HL-60 (cell line): Measurements from ENCODE around the gene CDKN2D.

ENCODE experiments used
- DNase-seq, 2 experiments: peaks; one replicate each; pipeline ENCODE4 v3.0.0-alpha.2; 2010 to 2020; ENCODE audit warnings: low read depth in 1 of 2, low spot score in 1 of 2
- H3K27ac ChIP-seq: fragments of 250-450 bp; sonication (Bioruptor Pico); replicated peaks from 2 replicates; pipeline ENCODE4 v1.5.1; 2020; ENCODE audit warnings: mild to moderate bottlenecking, moderate library complexity
- H3K27me3 ChIP-seq: fragments of 250-450 bp; sonication (Bioruptor Pico); 2 replicates; pipeline ENCODE4 v1.5.1; 2021; ENCODE audit warnings: mild to moderate bottlenecking, moderate library complexity; ENCODE audit not compliant: insufficient read depth, poor library complexity, severe bottlenecking
- H3K4me3 ChIP-seq: replicated peaks from 2 replicates; pipeline ENCODE4 v1.5.1; 2011; ENCODE audit warnings: mild to moderate bottlenecking, control low read depth, low read length; ENCODE audit not compliant: insufficient read depth
- GABPA ChIP-seq: IDR thresholded peaks from 2 replicates; pipeline ENCODE4 v1.6.1; 2012; ENCODE audit warnings: low read depth
- POLR2AphosphoS5 ChIP-seq: IDR thresholded peaks from 2 replicates; pipeline ENCODE4 v1.6.1; 2012; ENCODE audit warnings: low read depth
- SPI1 ChIP-seq: IDR thresholded peaks from 2 replicates; pipeline ENCODE4 v1.6.1; 2012; ENCODE audit warnings: low read depth, mild to moderate bottlenecking, borderline replicate concordance
- TF ChIP-seq, protein P1 (sequence below): IDR thresholded peaks from one replicate; pipeline ENCODE4 v1.5.1; 2011; ENCODE audit warnings: low read length, control low read depth, inconsistent platforms; ENCODE audit not compliant: insufficient read depth
- TF ChIP-seq, protein P2 (sequence below): IDR thresholded peaks from 2 replicates; pipeline ENCODE4 v1.6.1; 2012; ENCODE audit warnings: low read depth; ENCODE audit not compliant: insufficient replicate concordance

CDKN2D gene

DNA sequence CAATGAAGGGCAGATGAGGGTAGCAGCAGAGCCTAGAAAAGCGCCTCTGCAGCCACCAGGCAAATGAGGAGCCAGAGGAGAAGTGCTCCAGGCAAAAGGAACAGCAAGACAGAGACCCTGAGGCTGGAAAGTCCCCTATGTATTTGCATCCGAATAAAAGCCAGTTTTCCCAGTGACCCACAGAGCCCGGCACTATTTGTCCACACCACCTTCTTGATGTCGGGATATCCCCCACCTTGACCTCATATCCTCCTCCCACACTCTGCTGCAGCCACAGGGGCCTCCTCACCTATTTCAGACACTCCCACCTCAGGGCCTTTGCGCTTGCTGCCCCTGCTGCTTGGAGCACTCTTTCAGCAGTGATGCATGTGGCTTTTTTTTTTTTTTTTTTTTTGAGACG, 18.4 kb downstream of the CDKN2D start:
- H3K27me3 ChIP-seq = no peaks in the 10 kb centered on the region
- DNase-seq = no peak
- TF ChIP-seq, protein P1, sequence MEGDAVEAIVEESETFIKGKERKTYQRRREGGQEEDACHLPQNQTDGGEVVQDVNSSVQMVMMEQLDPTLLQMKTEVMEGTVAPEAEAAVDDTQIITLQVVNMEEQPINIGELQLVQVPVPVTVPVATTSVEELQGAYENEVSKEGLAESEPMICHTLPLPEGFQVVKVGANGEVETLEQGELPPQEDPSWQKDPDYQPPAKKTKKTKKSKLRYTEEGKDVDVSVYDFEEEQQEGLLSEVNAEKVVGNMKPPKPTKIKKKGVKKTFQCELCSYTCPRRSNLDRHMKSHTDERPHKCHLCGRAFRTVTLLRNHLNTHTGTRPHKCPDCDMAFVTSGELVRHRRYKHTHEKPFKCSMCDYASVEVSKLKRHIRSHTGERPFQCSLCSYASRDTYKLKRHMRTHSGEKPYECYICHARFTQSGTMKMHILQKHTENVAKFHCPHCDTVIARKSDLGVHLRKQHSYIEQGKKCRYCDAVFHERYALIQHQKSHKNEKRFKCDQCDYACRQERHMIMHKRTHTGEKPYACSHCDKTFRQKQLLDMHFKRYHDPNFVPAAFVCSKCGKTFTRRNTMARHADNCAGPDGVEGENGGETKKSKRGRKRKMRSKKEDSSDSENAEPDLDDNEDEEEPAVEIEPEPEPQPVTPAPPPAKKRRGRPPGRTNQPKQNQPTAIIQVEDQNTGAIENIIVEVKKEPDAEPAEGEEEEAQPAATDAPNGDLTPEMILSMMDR = no peak
- TF ChIP-seq, protein P2, sequence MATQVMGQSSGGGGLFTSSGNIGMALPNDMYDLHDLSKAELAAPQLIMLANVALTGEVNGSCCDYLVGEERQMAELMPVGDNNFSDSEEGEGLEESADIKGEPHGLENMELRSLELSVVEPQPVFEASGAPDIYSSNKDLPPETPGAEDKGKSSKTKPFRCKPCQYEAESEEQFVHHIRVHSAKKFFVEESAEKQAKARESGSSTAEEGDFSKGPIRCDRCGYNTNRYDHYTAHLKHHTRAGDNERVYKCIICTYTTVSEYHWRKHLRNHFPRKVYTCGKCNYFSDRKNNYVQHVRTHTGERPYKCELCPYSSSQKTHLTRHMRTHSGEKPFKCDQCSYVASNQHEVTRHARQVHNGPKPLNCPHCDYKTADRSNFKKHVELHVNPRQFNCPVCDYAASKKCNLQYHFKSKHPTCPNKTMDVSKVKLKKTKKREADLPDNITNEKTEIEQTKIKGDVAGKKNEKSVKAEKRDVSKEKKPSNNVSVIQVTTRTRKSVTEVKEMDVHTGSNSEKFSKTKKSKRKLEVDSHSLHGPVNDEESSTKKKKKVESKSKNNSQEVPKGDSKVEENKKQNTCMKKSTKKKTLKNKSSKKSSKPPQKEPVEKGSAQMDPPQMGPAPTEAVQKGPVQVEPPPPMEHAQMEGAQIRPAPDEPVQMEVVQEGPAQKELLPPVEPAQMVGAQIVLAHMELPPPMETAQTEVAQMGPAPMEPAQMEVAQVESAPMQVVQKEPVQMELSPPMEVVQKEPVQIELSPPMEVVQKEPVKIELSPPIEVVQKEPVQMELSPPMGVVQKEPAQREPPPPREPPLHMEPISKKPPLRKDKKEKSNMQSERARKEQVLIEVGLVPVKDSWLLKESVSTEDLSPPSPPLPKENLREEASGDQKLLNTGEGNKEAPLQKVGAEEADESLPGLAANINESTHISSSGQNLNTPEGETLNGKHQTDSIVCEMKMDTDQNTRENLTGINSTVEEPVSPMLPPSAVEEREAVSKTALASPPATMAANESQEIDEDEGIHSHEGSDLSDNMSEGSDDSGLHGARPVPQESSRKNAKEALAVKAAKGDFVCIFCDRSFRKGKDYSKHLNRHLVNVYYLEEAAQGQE = no peak
- TF ChIP-seq SPI1 (no peak), GABPA (no peak), POLR2AphosphoS5 (no peak)
- no peak overlapping the region for H3K4me3 ChIP-seq
- no peak overlapping the region for H3K27ac ChIP-seq

DNA sequence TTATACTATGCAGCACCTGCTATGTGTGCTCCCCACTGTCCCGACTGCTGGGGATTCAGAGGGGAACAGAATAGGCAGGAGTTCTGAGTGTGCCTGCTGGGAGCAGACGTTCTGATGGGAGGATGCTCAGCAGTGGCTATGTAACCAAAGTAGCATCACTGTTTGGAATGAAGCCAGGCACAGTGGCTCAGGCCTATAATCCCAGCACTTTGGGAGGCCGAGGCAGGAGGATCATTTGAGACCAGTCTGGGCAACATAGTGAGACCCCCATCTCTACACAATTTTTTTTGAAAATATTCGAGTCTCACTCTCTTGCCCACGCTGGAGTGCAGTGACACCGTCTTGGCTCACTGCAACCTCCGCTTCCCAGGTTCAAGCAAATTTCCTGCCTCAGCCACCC, 19.0 kb downstream of the CDKN2D start:
- H3K27me3 ChIP-seq = no peaks in the 10 kb centered on the region
- no peak for TF ChIP-seq SPI1
- TF ChIP-seq, protein P1 = no peak
- TF ChIP-seq POLR2AphosphoS5 = no peak
- TF ChIP-seq, protein P2 = no peak
- TF ChIP-seq GABPA = no peak
- no peak overlapping the region for H3K4me3 ChIP-seq
- H3K27ac ChIP-seq = no peak overlapping the region
- no peak for DNase-seq

DNA sequence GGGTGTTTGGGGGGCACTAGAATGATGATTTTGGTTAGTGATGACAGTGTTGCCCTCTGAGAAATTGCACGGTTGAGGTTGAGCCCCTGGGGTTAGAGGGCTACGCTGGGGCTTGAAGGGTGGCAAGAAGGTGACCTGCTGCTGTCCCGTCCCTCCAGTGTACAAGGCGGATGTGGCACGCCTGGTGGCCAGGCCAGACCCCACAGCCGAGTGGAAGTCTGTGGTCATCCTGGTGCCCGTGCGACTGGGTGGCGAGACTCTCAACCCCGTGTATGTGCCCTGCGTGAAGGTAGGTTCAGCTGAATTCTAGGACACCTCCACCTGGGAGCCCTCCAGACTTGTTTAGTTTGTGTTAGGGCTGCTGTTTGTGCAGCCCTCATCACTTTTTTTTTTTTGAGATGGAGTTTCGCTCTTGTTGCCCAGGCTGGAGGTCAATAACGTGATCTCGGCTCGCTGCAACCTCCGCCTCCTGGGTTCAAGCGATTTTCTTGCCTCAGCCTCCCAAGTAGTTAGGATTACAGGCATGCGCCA, 20.0 kb downstream of the CDKN2D start:
- DNase-seq = no peak
- no peak overlapping the region for H3K4me3 ChIP-seq
- no peaks in the 10 kb centered on the region for H3K27me3 ChIP-seq
- no peak overlapping the region for H3K27ac ChIP-seq
- TF ChIP-seq POLR2AphosphoS5 (no peak), SPI1 (no peak), GABPA (no peak)
- TF ChIP-seq, protein P2 = no peak
